Fibroblast of villous mesenchyme (primary cell): ENCODE data around the gene SORCS2. TPM values are rescaled to one million over a fixed set of nuclear protein-coding genes. Genes with fewer than 3 reads are reported as not detected.

Experiments used
- DNase-seq: peaks from one replicate; pipeline ENCODE4 v3.0.0-alpha.2; 2010; ENCODE audit warnings: low read depth
- H3K4me3 ChIP-seq: 2 replicates; pipeline ENCODE4 v1.5.1; 2011; ENCODE audit warnings: low read depth, mild to moderate bottlenecking, low read length
- CTCF ChIP-seq: IDR thresholded peaks from 2 replicates; pipeline ENCODE4 v1.5.1; 2012; ENCODE audit warnings: low read depth, mild to moderate bottlenecking, low read length; ENCODE audit not compliant: insufficient read depth
- total RNA-seq: library from RNA; depleted of rRNA; stranded (reverse); fragments of >200 nt; gene quantifications from 2 replicates; pipeline ENCODE4 v1.2.3, GENCODE V29; 2012

Gene SORCS2
- total RNA-seq, 1 donor: under 0.01 TPM

DNA sequence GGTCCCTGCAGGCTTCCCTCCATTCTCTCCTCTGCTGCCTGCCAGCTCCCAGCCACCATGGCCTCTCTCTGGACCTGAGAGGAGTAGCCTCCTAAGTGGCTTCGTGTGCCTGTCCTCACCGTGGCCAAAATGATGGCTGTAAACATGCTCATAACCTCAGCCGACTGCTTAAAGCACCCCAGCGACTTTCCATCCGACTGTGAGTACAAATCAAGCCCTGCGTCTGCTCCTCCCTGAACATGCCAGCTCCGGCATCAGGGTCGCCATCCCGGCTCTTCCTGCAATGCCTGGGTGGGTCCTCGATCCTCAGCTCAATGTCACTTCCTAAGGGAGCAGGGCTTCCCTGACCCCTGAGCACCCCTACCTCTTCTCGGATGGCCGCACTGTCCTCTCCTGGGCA lies 3.3 kb upstream of the SORCS2 start:
- H3K4me3 ChIP-seq: no peak overlapping the region
- DNase-seq: no peak
- TF ChIP-seq CTCF: no peak

GRCh38 chr4:7189475-7190277 lies 2.7 kb upstream of the SORCS2 start:
- no peak overlapping the region for H3K4me3 ChIP-seq
- TF ChIP-seq CTCF: no peak
- no peak for DNase-seq

DNA sequence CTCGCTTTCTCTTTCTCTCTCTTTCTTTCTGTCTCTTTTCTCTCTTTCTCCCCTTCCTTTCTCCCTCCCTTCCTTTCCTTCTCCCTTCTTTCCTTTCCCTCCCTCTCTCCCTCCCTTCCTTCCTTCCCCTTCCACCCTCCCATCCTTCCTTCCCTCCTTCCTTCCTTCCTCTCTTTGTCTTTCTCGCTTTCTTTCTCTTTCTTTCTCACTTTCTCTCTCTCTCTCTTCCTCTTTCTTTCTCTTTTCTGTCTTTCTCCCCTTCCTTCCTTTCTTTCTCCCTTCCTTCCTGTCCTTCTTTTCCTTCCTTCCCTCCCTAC lies 2.1 kb upstream of the SORCS2 start:
- no peak for TF ChIP-seq CTCF
- H3K4me3 ChIP-seq: no peak overlapping the region
- no peak for DNase-seq

DNA sequence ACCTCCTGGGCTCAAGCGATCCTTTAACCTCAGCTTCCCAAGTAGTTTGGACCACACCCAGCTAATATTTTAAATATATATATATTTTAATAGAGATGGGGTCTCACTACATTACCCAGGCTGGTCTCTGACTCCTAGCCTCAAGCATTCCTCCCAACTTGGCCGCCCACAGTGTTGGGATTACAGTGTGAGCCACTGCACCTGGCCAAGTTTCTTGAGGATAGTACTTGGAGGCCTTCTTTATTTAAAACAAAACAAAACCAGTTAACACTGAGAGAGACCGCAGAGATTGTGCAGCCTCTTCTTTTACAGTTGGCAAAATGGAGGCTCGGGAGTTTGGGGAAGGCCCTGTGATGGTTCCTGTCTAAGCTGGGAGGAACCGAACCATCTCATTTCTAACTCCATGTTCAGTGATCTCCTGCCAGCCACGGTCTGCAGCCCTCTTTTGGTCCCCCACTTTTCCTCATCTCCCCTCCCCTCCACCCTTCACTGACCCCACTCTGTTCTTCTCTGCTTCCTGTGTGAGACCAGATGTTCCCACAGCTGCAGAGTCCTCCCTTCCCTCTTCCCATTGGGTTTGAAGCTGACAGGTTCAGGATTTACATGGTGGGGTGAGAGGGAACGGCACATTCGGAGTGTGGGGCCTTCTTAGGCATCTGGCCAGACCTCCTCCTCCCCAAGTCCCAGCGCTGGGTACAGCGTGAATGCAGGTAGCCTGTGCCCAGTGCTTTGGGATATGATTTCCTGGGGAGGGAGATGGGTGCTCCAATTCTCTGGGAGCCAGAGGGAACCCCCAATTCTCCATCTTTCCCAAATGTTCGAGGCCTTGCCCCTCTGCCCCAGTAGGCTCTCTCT lies 1.4 kb upstream of the SORCS2 start:
- DNase-seq: no peak
- H3K4me3 ChIP-seq: no peak overlapping the region
- no peak for TF ChIP-seq CTCF

DNA sequence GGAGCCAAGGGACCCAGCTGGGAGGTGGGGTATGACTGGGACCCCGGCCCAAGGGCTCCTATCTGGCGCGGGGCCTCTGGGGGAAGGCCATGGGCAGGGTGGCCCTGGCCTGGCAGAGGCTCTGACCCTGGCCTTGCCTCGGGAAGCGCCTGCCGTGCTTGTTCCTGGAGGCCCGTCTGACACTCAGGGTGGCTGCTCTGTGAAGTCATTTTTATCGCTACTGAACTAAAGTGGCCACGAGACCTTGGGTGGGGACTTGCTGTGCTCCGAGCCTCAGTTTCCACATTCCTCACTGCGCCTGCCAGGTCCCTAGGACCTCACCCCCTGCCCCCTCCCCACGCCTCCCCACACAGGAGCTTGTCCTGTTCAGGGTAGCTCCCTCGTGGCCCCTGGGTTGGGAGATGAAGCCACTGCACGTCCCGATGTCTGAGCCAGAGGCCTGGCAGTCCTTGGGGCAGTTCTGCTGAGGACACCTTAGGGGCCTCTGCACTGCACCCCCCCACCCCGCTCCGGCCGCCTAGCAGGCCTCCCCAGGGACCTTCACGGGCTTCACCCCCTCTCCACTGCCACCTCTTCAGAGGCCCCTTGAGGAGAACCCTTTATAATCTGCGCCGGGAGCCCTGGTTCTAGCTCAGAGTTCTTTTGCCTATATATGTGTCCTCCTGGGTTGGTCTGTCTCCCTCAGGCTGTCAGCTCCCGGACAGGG lies 639 bp upstream of the SORCS2 start:
- no peak for DNase-seq
- no peak overlapping the region for H3K4me3 ChIP-seq
- no peak for TF ChIP-seq CTCF

DNA sequence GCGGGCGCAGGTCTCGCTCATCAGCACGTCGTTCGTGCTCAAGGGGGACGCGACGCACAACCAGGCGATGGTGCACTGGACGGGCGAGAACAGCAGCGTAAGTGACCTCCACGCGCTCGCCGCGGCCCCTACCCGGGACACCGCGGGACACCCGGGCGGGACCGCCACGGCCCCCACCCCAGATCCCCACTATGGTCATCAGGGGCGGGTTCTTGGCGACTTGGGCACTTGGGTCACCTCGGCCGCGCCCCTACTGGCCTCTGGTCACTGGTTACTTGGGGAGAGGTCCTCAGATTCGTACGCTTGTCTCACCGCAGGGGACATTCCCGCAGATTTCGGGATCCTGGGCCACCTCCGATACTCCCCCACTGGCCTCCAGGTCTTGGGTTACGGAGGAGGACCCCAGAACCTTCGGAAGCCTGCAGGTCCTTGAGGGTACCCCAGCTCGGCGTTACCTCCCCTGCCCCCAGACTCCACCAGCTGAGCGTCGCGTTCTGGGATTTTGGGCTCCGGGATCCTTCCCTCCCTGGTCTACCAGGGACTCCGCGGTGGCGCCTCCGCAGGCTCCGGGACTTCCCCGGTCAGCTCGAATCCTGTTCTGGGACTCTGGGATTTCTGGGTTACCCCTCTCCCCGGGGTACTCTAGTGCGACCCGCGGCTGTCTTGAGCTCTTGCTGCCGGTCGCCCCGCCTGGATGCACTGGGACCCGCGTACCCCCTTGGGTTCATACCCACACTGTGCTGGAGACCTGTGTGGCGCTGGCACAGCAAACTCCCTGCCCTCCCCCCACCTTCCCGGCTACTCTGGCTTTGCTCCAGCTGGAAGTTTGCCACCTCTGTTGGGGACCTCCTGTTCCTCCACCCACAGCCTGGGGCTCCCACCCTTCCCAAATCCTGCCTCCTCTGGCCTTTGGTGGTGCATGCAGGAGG lies 956 bp downstream of the SORCS2 start:
- no peak for TF ChIP-seq CTCF
- no peak for DNase-seq
- peak overlapping the region; percentile 12 for H3K4me3 ChIP-seq
